GM10248 (cell line): ENCODE results near the gene FOXL1.

ENCODE experiments used
- CTCF ChIA-PET: fragments of 300-600 bp; sonication (Branson Sonifier 250); formaldehyde crosslinking; extraction: SDS; loops from one replicate; lab custom pipeline; 2021; ENCODE audit warnings: antibody characterized with exemption; lab: Yijun Ruan, JAX
- POLR2A ChIA-PET: fragments of 350-650 bp; sonication (Branson Sonifier 250); formaldehyde crosslinking; extraction: SDS; loops from one replicate; lab custom pipeline; 2020; ENCODE audit warnings: antibody characterized with exemption; lab: Yijun Ruan, JAX
- DNase-seq: peaks from one replicate; pipeline ENCODE4 v3.0.0; 2012; ENCODE audit errors: extremely low spot score
- CTCF ChIP-seq: IDR thresholded peaks from 2 replicates; pipeline ENCODE4 v1.5.1; 2012; ENCODE audit warnings: mild to moderate bottlenecking, low read depth; ENCODE audit errors: extremely low read depth, missing control alignments, control extremely low read depth

FOXL1 gene

GRCh38 chr16:86554917-86555703, 23.2 kb upstream of the FOXL1 start, which contains the start of gene MTHFSD:
TSS of gene MTHFSD (minus strand) at chr16:86555235. CDS start at chr16:86555184, 51 bp downstream.
- ChIA-PET CTCF (no interaction called here), POLR2A (interaction anchor here (0.6 kb wide), 1 partner anchor 1243 kb away, joined by 3 read pairs; no protein-coding TSS in a partner anchor)
- DNase-seq = peak; percentile 99
- no peak for TF ChIP-seq CTCF

- no peak for DNase-seq
- ChIA-PET CTCF (interaction anchor here (1.1 kb wide), 1 partner anchor 507 kb away, joined by 3 read pairs; no protein-coding TSS in a partner anchor), POLR2A (no interaction called here)
- TF ChIP-seq CTCF = no peak
These were observed 22.7 kb upstream of the FOXL1 start for GRCh38 chr16:86555704-86556075.

GRCh38 chr16:86556576-86556975, 21.8 kb upstream of the FOXL1 start:
- ChIA-PET CTCF (interaction anchor here (1.1 kb wide), 1 partner anchor 506 kb away, joined by 3 read pairs; no protein-coding TSS in a partner anchor), POLR2A (no interaction called here)
- TF ChIP-seq CTCF = no peak
- DNase-seq = no peak

- no peak for TF ChIP-seq CTCF
- ChIA-PET POLR2A (no interaction called here), CTCF (interaction anchor here (1.2 to 1.6 kb wide), 2 partner anchors 39 to 505 kb away, joined by 4 to 8 read pairs; no protein-coding TSS in a partner anchor)
- no peak for DNase-seq
These were observed 20.8 kb upstream of the FOXL1 start for GRCh38 chr16:86557587-86557986.

- ChIA-PET CTCF (interaction anchor here (0.7 to 1.6 kb wide), 5 partner anchors 40 to 1078 kb away, joined by 3 to 8 read pairs (median 4); no protein-coding TSS in a partner anchor), POLR2A (no interaction called here)
- DNase-seq = no peak
- TF ChIP-seq CTCF = no peak
These were observed 19.8 kb upstream of the FOXL1 start for GRCh38 chr16:86558355-86559193.

- TF ChIP-seq CTCF = no peak
- ChIA-PET POLR2A (no interaction called here), CTCF (no interaction called here)
- DNase-seq = no peak
These were observed 18.5 kb upstream of the FOXL1 start for GRCh38 chr16:86559802-86560305.
